Measurements from ENCODE around the gene ATP5IF1.

ATP5IF1 gene

GRCh38 chr1:28273216-28273860 is 37.4 kb downstream of the ATP5IF1 start:
- Histone ChIP-seq H3K27me3 (ENCODE audit: insufficient read depth, poor library complexity, severe bottlenecking) (no peaks in the 10 kb centered on the region), H3K27ac (replicated peaks) (no peak overlapping the region), H3K4me3 (replicated peaks; ENCODE audit: insufficient read depth, low read length) (no peak overlapping the region)
- TF ChIP-seq SPI1 (IDR thresholded peaks at IDR 0.05; ENCODE audit: borderline replicate concordance, low read depth) (no peak), POLR2AphosphoS5 (IDR thresholded peaks at IDR 0.05; ENCODE audit: low read depth) (no peak), CTCF (IDR thresholded peaks at IDR 0.05; ENCODE audit: insufficient read depth, low read length) (no peak), GABPA (IDR thresholded peaks at IDR 0.05; ENCODE audit: low read depth) (no peak), REST (IDR thresholded peaks at IDR 0.05; ENCODE audit: insufficient replicate concordance, low read depth) (no peak)
- no peak for DNase-seq (ENCODE audit: low read depth in 1 of 2, low spot score in 1 of 2)

- TF ChIP-seq POLR2AphosphoS5 (IDR thresholded peaks at IDR 0.05; ENCODE audit: low read depth) (no peak), CTCF (IDR thresholded peaks at IDR 0.05; ENCODE audit: insufficient read depth, low read length) (no peak), GABPA (IDR thresholded peaks at IDR 0.05; ENCODE audit: low read depth) (no peak), REST (IDR thresholded peaks at IDR 0.05; ENCODE audit: insufficient replicate concordance, low read depth) (no peak), SPI1 (IDR thresholded peaks at IDR 0.05; ENCODE audit: borderline replicate concordance, low read depth) (no peak)
- Histone ChIP-seq H3K4me3 (replicated peaks; ENCODE audit: insufficient read depth, low read length) (no peak overlapping the region), H3K27ac (replicated peaks) (no peak overlapping the region), H3K27me3 (ENCODE audit: insufficient read depth, poor library complexity, severe bottlenecking) (no peaks in the 10 kb centered on the region)
- no peak for DNase-seq (ENCODE audit: low read depth in 1 of 2, low spot score in 1 of 2)
These were observed 42.8 kb downstream of the ATP5IF1 start for GRCh38 chr1:28278763-28279162.

GRCh38 chr1:28279721-28280120 is 43.8 kb downstream of the ATP5IF1 start:
- Histone ChIP-seq H3K27me3 (ENCODE audit: insufficient read depth, poor library complexity, severe bottlenecking) (no peaks in the 10 kb centered on the region), H3K4me3 (replicated peaks; ENCODE audit: insufficient read depth, low read length) (no peak overlapping the region), H3K27ac (replicated peaks) (no peak overlapping the region)
- DNase-seq (ENCODE audit: low read depth in 1 of 2, low spot score in 1 of 2), result no peak
- TF ChIP-seq REST (IDR thresholded peaks at IDR 0.05; ENCODE audit: insufficient replicate concordance, low read depth) (no peak), SPI1 (IDR thresholded peaks at IDR 0.05; ENCODE audit: borderline replicate concordance, low read depth) (no peak), POLR2AphosphoS5 (IDR thresholded peaks at IDR 0.05; ENCODE audit: low read depth) (no peak), CTCF (IDR thresholded peaks at IDR 0.05; ENCODE audit: insufficient read depth, low read length) (no peak), GABPA (IDR thresholded peaks at IDR 0.05; ENCODE audit: low read depth) (no peak)
